HG02798 (cell line): Measurements from ENCODE around the gene CACNA2D1.
"Not testable (repeated sequence)": the region's sequence is repeated elsewhere in the genome, so short reads cannot be mapped to it uniquely, and the experiment has no call there.

Source experiments
- ATAC-seq: cut with Tn5 transposase; IDR thresholded peaks from one replicate; pipeline ENCODE4 v1.9.1; 2021; ENCODE audit warnings: mild to moderate bottlenecking; ENCODE audit not compliant: unreplicated experiment, poor library complexity

The CACNA2D1 gene

GRCh38 chr7:82396343-82396742 lies 47.2 kb downstream of the CACNA2D1 start:
- ATAC-seq: no peak

- ATAC-seq: no peak
Measured at GRCh38 chr7:82395147-82395546, 48.4 kb downstream of the CACNA2D1 start.

- no peak for ATAC-seq
Measured at GRCh38 chr7:82393840-82394220, 49.7 kb downstream of the CACNA2D1 start.

- no peak for ATAC-seq
Measured at GRCh38 chr7:82393076-82393839, 50.3 kb downstream of the CACNA2D1 start.

GRCh38 chr7:82390936-82391335 lies 52.6 kb downstream of the CACNA2D1 start:
- ATAC-seq: no peak

GRCh38 chr7:82389876-82390275 lies 53.7 kb downstream of the CACNA2D1 start:
- ATAC-seq: no peak

- no peak for ATAC-seq
Measured at GRCh38 chr7:82388138-82388537, 55.4 kb downstream of the CACNA2D1 start.

GRCh38 chr7:82386571-82386970 lies 57.0 kb downstream of the CACNA2D1 start:
- not testable (repeated sequence) for ATAC-seq

GRCh38 chr7:82384779-82385178 lies 58.8 kb downstream of the CACNA2D1 start:
- no peak for ATAC-seq

GRCh38 chr7:82384051-82384464 lies 59.5 kb downstream of the CACNA2D1 start:
- peak; percentile 54 for ATAC-seq

GRCh38 chr7:82382276-82382675 lies 61.3 kb downstream of the CACNA2D1 start:
- no peak for ATAC-seq

- no peak for ATAC-seq
Measured at GRCh38 chr7:82376739-82377138, 66.8 kb downstream of the CACNA2D1 start.

GRCh38 chr7:82375713-82376112 lies 67.9 kb downstream of the CACNA2D1 start:
- no peak for ATAC-seq

- ATAC-seq: no peak
Measured at GRCh38 chr7:82375129-82375528, 68.4 kb downstream of the CACNA2D1 start.

GRCh38 chr7:82373926-82374635 lies 69.5 kb downstream of the CACNA2D1 start:
- no peak for ATAC-seq

- ATAC-seq: no peak
Measured at GRCh38 chr7:82364671-82365070, 78.9 kb downstream of the CACNA2D1 start.

GRCh38 chr7:82364048-82364447 lies 79.5 kb downstream of the CACNA2D1 start:
- no peak for ATAC-seq

GRCh38 chr7:82362129-82362706 lies 81.4 kb downstream of the CACNA2D1 start:
- ATAC-seq: no peak

GRCh38 chr7:82360591-82361368 lies 82.8 kb downstream of the CACNA2D1 start:
- ATAC-seq: no peak

- ATAC-seq: no peak
Measured at GRCh38 chr7:82359426-82359825, 84.2 kb downstream of the CACNA2D1 start.

- ATAC-seq: no peak
Measured at GRCh38 chr7:82358923-82359322, 84.7 kb downstream of the CACNA2D1 start.
